EH (cell line): ENCODE data around the gene RUNX2.

Source experiments
- DNase-seq: peaks from one replicate; pipeline ENCODE4 v3.0.0-alpha.2; 2015; ENCODE audit warnings: low read depth

Gene RUNX2

DNA sequence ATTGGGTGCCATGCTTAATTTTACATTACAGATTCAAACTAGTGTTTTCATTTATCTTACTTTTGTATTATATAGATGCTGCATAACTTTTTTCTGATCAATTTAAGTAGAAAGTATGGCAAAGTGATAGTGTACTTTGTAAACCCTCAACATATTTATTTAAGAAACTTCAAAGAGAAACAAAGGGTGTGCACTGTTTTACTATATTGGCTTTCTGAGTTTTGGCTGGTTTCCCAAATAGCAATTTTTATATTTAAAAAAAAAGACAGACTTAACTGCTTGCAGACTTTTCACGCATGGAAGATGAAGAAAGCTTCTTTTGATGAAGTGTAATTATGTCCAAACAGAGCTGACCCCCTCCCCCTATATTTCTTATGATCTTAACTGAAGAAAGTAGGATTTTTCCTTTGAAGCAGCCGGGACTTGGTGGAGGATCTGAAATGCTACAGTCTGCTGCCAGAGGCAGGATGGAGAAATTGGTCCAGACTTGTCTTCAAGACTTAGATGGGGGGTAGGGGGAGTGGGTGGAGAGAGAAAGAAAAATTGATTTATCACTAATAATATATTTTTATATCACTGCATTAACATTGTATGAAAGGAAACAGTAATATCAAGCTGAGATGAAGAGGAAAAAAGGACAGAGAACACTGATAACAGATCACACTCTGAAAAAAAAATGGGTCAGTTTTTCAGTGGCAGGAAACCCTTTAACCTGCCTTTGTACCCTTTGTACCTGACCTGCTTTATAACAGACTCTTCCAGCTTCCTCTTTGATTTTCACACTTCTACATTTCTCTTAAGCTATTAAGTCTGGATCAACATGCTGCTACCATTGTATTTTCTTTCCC lies 105.6 kb downstream of the RUNX2 start:
- DNase-seq, result no peak

DNA sequence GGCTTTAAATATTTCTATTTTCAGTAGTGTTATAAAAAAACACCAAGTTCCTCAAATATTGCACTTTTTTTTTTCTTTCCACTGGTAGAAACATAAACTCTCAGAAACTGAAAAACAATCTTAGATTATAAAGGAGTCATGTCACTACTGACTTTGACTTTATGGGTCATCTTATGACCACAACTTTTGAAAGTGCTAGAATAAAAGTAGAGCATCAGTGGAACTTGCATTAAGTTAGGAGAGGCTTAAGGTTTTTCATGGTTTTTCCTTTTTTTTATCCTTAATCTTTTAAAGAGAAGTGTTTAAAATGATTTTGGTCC lies 106.2 kb downstream of the RUNX2 start:
- DNase-seq, result no peak

DNA sequence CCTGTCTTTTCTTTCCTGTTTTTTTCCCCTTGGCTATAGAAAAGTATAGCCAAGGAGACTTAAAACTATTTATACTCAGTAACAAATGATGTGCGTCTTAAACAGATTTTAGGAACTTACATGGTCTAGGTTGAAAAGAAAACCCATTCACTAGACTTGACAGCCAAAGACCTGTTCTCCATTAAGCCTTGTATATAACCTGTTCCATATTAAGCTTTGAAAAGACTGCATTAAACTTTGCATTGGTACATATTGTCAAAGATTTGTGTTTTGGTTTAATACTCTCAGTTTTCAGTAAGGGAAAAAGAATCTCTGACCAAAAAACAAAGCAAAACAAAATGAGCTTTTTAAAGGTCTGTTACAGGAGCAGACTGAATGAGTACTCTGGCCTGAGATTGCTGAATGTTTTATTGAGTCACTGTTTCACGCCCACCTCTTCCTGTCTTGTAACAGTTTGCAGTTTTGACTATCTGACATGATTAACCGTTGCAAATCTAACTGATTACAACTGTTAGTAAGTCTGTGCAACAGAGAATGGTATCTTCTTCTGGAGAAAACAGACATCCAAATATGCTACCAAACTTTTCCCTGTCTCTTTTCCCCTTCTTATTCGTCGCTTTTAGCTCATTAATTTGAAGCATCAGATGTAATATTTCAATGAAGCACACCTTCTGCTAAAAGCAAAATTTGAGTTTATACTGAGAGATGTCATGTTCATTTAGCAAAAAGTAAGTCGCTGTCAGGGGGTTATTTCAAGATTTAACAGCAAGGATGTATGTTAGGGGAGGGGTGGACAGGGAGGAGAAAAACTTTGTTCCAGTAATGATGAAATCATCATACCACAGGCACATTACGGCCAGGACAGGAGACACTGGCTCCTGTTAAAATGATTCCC lies 108.7 kb downstream of the RUNX2 start:
- peak; percentile 81 for DNase-seq

DNA sequence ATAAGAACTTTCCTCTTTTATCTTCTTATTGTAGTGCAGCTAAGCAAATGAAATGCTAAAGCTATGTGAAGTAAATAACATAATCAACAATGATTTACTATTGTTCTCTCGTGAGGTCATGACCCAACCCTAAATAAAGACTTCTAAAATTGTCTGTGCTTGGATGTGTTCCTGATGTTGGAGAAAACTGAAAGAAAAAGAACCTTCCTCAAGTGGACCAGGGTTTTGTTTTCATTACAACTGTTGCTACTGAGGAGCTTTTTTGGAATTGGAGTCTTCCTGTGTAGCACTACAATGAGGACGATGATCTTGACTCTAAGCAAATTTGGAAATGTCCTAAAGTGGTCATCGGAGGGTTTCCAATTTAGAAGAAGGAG lies 109.3 kb downstream of the RUNX2 start:
- DNase-seq, result no peak

DNA sequence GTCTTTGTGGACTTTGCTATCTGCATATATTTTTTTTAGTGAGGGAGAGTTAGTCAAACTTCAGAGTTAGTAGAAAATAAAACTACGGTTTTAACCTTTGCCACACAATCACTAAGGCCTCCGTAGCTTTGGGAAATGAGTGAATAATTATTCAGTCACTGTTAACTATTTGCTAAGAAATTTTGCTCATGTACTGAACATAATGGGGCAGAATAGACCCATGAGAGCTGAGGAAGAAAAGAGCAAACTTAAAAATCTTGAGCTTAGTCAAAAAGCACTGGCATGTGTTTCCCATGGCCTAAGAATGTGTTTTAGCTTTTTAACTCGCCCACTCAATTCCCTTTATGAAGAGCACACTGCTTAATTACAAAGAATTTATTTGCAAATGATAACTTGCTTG lies 110.0 kb downstream of the RUNX2 start:
- peak; percentile 44 for DNase-seq

DNA sequence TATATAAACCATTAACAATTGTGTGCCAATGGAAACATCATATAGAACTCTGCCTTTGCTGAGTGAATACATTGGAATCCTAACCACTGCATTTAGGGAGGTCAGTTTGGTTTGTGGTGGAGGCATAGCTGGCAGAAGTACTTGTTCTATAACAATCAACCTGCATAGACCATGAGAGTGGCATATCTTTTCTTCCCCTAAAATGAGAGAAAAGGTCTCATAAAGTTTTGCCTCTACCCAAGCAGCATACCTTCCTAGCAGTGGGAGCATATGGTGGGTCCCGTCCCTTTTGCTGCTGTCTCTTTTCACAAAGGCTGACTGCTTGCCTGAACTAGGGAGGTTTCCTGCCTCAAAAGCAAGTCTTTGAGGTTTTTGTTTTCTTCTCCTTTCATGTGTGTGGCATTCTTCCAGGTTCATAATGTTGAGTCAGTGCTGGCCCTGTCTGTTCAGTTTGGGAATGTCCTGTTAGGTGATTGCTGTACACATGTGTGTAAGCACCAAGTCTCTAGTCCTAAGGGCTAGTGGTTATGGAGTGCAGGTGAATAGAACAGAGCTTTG lies 110.8 kb downstream of the RUNX2 start:
- DNase-seq, result peak; percentile 79

DNA sequence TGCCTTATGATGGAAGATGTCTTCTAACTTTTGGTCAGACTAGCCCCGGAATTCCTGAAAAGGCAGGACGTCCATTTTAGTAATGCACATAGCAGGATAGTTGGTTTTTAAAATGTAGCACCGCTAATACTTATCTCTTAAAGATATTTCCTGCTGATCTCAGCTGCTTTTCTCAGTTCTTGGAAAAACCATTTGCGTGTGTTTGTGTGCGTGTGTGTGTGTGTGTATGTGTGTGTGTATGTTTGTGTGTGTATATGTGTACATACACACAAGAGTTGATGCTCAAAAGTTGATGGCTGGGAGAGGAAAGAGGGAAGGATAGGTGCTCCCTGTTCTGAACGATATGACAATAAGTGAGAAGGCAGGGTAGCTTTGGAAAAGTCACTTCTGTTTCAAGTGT lies 111.3 kb downstream of the RUNX2 start:
- no peak for DNase-seq

DNA sequence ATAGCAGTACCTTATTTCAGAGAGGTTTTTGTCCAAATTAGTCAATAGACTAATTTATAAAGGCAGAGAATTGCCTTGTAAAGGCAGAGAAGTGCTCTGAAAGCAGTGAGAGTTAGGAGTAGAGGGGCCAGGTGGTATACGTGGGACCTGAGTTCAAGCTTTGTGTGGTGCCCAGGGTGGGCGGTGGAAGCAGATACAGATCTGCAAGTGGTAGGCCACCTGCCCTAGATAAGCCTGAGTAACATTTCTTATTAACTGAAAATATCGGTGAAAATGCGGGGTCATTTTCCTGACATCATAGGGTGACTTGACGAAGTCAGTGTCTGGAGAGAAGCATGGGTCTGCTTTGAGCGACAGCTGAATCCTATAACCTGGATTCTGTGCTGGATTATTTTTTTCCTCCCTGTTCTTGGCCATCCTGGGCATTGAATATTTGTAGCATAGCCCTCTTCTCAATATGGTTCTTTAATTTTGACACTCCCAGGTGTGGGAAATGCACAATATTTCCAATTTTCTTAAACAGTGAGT lies 111.8 kb downstream of the RUNX2 start:
- no peak for DNase-seq

DNA sequence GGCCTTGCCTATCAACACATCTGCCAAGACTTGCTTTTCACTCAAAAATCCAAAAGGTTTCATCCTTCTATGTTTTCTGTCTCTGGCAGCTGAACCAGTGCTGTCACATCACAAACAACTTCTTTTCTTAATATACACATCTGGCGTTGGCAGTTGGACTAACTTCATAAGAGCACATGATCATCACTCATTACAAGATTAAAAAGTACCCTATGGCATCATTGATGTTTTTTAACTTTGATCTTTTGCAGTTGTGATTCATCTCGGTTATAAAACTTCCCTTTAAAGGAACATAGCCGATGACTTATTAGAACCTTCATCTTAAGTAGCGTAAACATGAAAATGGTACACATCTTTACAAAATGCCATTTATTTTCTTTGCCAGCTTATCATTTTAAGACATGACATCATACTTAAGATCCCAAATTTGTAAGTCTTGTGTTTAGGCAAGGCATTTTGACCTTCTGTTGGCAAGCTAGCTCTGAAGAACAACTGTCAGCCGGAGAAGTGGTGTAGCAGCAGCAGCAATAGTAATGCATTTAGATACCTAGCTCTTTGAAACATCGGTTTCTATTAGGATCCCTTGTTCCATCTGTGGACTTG lies 113.8 kb downstream of the RUNX2 start:
- DNase-seq, result no peak

DNA sequence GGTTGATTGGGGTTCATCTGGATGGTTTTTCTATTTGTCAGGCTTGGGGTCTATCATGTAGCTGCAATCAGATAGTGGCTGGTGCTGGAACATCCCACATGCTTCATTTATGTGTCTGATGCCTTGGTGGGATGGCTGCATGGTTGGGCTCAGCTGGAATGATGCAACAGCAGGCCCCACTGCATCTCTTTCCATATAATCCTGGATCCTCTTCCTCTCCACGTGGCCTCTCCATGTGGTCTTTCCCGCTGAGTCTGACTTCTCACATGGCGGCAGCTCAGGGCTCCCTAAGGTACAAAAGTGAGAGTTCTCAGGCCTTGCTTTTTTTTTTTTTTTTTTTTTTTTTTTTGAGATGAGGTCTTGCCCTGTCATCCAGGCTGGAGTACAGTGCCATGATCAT lies 114.6 kb downstream of the RUNX2 start:
- no peak for DNase-seq

DNA sequence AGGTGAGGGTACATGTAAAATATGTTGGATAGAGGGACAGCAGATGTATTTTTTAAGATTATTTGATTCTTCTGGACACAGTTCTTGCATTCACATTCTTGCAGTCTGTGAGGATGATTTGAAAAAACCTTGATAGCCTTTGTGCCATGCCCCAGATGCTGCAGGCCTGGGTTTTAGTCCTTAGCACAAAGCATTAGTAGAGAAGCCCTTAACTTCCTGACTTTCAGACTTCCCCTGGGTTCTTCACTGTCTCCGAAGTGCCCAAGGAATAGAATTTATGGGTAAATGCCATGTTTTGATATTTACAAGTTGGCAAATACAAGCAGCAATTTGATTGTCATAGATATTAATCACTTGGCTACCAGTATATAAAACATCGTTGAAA lies 117.2 kb downstream of the RUNX2 start:
- no peak for DNase-seq

DNA sequence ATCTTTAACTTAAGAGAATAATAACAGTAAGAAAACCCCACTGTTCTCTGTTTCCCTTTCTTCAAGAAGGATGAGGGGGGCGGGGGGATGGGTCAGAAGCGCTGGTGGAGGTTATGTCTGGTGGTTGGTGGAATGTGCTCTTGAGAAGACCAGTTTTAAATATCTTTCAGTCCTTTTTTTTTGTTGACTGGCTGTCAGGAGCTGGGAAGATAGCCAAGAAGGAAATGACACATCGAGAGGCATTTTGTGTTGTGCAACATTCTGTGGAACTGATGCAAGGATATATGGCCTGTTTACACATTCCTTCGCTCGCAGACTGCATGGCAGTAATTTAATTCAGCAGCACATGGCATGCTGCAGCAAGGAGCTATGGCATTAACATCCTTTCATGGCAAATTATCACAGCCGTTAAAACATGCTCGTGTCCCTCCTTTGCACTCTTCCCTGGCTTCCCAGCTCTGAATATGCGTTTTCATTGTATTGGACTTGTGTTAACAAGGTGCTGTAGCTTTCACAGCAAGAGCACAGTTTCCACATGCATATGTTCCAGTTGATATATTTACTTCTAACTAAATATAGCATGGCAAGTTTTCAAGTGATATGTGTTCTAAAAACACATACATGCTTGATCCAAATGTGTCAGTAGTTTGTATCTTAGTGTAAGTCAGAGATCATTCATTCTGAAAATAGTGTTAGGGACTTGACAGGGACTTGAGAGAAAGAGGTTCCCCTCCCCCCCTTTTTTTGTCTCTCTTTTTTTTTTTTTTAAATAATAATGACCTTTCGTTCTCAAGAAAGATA lies 117.8 kb downstream of the RUNX2 start:
- peak; percentile 99 for DNase-seq

DNA sequence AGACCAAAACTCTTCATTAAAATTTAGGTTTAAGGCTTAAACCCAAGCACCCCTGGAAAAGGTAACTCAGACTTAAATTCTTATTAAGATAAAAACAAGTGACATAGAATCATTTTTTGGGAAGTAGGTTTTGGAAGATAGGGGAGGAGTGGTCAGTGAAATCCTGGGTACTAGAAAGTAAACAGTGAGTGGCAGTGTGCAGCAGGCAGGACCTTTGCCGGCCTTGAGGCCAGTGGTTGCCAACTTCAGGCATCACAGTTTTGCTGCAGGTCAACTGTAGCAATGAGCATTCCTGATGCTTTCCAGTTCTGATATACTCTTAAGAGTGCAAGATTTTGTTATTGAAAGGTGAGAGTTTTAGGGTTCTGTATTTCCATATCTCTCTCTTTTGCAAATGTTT lies 118.9 kb downstream of the RUNX2 start:
- no peak for DNase-seq

DNA sequence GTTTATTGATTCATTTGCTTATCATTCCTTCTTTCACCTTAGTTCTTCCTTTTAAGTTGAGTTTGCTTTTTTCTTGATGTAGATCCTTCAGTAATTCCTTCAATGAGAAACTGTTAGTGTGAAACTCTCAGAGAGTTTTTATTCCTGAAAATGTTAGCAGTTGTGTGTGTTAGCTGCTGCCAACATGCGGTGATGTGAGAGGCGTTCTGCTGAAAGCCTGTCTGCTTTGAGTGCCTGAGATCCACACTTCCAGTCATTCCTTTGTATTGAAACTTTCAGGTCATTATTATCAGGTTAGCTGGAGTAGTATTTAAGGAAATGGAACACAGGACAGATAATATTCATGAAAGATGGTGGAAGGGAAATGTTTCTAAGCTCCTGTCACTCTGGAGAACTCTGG lies 119.6 kb downstream of the RUNX2 start:
- peak; percentile 16 for DNase-seq

DNA sequence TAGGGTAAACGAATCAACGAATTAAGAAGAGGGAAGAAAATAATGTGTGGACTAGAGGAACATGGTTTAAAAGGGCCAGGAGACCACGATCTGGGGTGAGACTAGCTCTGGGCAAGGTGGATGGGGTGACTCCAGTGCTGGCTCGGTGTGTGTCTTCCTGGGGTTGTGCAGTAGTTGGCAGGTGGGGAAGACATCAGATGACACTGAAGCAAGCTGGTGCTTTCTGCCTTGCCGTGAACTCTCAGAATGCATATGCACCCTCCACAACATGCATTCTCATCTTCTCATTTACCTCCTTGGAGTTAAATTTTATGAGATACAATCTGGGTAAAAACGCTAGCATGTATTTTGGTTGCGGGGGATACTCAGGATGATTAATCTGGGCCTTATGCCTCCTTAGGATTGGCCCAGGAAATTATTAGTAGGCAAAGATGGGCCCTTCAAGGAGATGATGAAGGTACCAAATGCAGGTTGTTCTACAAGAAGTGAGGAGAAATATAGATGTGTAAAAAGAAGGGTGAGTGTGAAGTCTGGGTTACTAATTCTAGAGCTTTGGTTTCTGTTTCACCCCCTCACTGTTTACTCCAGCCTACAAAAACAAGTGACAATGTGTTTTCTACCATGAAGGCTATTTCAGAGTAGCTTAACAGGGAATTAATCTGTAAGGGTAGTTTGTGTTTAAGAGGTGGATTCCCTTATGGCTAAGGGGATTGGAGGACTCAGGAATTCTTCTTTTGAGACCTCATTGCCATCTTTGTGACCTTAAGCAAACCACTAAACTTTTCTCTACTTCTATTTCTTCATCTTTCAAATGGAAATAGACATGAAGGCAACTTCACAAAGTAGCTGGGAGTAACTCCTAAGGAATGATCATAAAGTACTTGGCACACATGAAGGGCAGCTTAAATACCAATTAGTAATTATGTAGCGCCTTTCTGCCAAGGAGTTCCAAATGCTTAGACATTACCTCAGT lies 120.6 kb downstream of the RUNX2 start:
- peak; percentile 87 for DNase-seq

DNA sequence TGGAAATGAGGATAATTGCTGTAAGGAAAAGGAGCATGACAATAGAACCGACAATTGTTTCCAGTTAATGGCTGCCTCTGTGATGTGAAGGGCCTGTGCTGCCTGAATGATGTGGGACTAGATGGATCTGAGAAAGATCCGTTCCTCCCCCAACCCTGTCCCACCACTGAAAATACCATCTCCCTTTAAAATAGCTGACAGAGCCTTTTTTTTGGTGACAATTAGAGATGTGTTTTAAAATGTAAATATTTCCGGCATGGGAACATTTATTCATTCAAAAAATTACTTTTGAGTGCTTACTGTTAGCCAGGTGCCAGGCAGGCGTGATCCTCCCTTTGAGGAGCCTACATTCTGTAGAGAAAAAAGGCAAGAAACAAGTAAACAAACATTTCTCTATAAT lies 122.0 kb downstream of the RUNX2 start:
- DNase-seq, result no peak

DNA sequence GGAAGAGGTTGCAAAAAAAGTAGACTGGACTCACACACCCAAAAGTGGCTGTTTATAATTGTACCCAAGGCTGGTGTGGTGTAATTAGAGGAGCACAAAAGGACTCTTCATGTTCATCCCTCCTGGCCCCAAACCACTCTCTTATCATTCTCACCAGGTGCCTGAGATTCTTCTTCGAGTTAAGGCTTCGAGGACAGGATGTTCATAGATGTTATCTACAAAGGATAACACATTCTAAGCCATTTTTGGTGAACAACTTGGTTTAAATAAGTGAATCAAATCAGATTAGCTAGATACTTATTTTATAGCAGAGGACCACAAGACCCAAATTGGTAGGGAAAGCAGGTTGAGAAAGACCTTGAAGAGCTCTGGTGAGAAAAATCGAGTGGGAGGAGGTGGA lies 122.7 kb downstream of the RUNX2 start:
- no peak for DNase-seq

DNA sequence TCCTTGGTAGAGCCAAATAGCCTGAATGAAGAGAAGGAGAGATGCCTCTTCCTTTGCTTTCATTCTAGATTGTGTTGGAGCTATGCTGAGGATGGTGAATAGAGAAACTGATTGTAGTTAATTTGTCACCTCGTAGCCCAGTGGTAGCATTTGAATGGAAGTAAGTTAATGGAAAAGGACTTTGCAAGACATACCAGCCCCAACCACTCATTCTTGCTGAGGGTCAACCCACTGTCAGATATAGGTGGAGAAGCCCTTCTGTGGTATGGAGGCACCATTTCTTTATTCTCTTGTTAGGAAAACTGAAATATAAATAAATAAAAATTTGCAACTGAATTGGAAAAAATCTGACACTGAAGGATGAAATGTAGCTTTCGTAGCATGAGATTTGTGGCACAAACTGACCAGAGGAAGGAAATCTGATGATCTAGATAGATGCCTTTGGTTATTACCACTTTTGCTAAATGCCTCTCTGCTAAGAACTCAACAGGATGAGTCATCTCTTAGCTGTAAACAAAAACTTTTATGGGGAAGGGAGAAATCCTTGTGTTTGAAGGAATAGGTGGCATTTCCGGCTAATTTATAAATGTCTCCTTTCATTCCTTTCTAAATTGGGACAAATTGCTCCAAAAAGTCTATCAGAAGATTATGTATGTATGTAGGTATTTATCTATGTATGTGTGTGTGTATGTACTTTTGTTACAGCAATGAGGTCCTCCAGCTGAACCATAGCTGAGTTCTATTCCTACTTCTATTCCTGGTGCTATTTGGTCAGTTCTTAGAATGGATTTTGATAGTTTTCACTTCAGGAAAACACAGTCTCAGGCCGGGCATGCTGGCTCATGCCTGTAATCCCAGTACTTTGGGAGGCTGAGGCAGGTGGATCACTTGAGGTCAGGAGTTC lies 126.1 kb downstream of the RUNX2 start:
- peak; percentile 91 for DNase-seq

DNA sequence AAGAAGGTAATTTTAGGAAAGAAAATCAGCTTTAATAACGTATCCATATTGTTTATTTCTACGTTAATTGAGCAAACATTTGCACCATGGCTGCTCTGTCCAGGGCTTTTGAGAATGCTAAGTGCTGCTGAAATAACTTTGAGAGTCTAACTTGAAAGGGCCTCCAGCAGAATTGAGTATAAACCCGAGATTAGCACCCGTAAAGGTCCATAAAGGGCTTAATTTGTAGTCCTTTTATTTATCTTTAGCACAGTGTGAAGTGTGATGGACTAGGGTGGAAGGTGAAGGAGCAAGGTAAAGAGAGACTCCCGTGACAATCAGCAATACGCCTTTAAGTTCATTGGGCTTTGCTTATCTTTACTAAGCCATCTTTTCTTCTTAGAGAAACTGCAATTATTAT lies 127.3 kb downstream of the RUNX2 start:
- DNase-seq, result no peak
